Measurements from ENCODE around the gene LRP1B.

Gene LRP1B

GRCh38 chr2:141666191-141666590 is 464.6 kb downstream of the LRP1B start:
- no peak overlapping the region for H3K4me3 ChIP-seq
- H3K36me3 ChIP-seq = no peaks in the 10 kb centered on the region
- no peak overlapping the region for H3K4me2 ChIP-seq
- no peak overlapping the region for H3K9ac ChIP-seq
- H3K27me3 ChIP-seq = no peaks in the 10 kb centered on the region
- no peaks in the 10 kb centered on the region; a peak in 1 of 22 replicates for H3K9me3 ChIP-seq (replicated peaks in 1 of 11)
- TF ChIP-seq Cebpa-rat (IDR thresholded peaks at IDR 0.05) = no peak
- no peak overlapping the region for H3K27ac ChIP-seq
- H3K4me1 ChIP-seq = no peaks in the 10 kb centered on the region
- H4K20me1 ChIP-seq = no peaks in the 10 kb centered on the region

DNA sequence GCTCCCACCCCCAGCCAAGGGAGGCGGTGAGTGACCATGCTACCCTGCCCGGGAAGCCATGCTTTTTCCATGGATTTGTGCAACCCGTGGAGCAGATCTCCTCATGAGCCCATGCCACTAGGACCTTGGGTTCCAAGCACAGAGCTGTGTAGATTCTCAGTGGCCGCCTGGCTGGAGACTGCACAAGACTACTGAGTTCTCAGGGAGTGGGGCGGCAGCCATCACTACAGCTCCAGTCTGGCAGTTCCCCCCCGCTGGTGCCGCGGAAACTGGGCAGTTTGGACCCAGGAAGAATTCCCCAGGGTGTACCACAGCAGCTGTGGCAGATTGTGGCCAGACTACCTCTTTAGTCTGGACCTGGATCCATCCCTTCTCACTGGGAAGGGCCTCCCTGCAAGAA is 470.6 kb downstream of the LRP1B start:
- Histone ChIP-seq H3K9ac (no peak overlapping the region), H3K27ac (no peak overlapping the region), H3K9me3 (replicated peaks in 1 of 11) (peaks cover 0 to 9% (median 0%) of the 10 kb centered on the region in 11 experiments; a peak in 6 of 22 replicates), H3K4me1 (peaks cover 0 to 18% (median 10%) of the 10 kb centered on the region in 10 experiments; a peak in 11 of 20 replicates), H3K27me3 (no peaks in the 10 kb centered on the region), H3K4me2 (no peak overlapping the region), H4K20me1 (no peaks in the 10 kb centered on the region), H3K4me3 (no peak overlapping the region), H3K36me3 (no peaks in the 10 kb centered on the region)
- TF ChIP-seq Cebpa-rat (IDR thresholded peaks at IDR 0.05) = no peak

- Histone ChIP-seq H3K36me3 (no peaks in the 10 kb centered on the region), H3K4me3 (no peak overlapping the region), H3K9ac (no peak overlapping the region), H3K27ac (no peak overlapping the region), H3K4me1 (peaks cover 0 to 15% (median 9%) of the 10 kb centered on the region in 10 experiments; a peak in 11 of 20 replicates), H3K9me3 (replicated peaks in 1 of 11) (no peaks in the 10 kb centered on the region), H4K20me1 (no peaks in the 10 kb centered on the region), H3K27me3 (no peaks in the 10 kb centered on the region), H3K4me2 (no peak overlapping the region)
- TF ChIP-seq Cebpa-rat (IDR thresholded peaks at IDR 0.05) = no peak
Measured at GRCh38 chr2:141654311-141654710, 476.5 kb downstream of the LRP1B start.

DNA sequence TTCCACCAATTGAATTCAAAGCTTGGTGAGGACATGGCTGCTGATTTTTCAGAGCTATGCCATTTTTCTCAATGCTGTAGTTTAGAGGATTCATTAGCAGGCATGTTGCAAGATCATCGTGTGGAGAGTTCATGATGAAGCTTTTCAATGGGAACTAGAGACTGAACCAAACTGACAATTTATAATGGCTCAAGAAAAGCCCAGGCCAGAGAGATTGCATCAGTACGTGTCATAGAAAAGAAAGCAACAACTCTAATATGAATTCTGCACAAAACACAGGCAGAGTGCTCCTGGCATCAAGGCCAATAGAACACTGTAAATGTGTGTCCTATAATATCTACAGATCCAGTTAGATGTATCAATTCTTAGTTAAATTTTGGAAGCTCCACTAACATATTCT is 477.6 kb downstream of the LRP1B start:
- H3K9ac ChIP-seq = no peak overlapping the region
- TF ChIP-seq Cebpa-rat (IDR thresholded peaks at IDR 0.05) = no peak
- no peaks in the 10 kb centered on the region for H3K9me3 ChIP-seq (replicated peaks in 1 of 11)
- H3K4me3 ChIP-seq = no peak overlapping the region
- H3K4me2 ChIP-seq = no peak overlapping the region
- no peaks in the 10 kb centered on the region for H4K20me1 ChIP-seq
- peaks cover 0 to 3% (median 0%) of the 10 kb centered on the region in 10 experiments; a peak in 5 of 20 replicates for H3K4me1 ChIP-seq
- no peak overlapping the region for H3K27ac ChIP-seq
- H3K27me3 ChIP-seq = no peaks in the 10 kb centered on the region
- H3K36me3 ChIP-seq = no peaks in the 10 kb centered on the region

- Histone ChIP-seq H3K9me3 (replicated peaks in 1 of 11) (no peaks in the 10 kb centered on the region), H3K27ac (no peak overlapping the region), H3K4me3 (no peak overlapping the region), H3K27me3 (no peaks in the 10 kb centered on the region), H3K4me1 (no peaks in the 10 kb centered on the region), H3K36me3 (no peaks in the 10 kb centered on the region), H4K20me1 (no peaks in the 10 kb centered on the region), H3K9ac (no peak overlapping the region), H3K4me2 (no peak overlapping the region)
- no peak for TF ChIP-seq Cebpa-rat (IDR thresholded peaks at IDR 0.05)
Measured at GRCh38 chr2:141652308-141652707, 478.5 kb downstream of the LRP1B start.

DNA sequence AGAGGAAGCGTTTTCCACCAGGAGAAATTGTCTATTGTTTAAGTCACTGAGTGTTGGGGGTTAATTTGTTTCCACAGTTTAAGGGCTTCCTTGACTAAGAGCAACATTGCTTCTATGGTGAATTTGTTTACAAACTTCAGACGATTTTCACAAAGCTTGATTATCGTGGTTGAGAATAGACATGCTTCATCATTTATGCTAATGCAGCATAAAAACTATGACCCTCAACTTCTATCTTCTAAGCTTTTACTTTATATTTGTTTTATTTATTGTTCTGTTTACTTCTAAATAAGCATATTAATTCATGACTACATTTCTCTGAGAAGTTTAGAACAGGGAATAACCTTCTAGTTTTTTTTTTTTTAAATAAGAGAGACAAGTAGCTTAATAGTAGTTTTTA is 483.5 kb downstream of the LRP1B start:
- H3K9me3 ChIP-seq (replicated peaks in 1 of 11) = no peaks in the 10 kb centered on the region
- H3K4me2 ChIP-seq = no peak overlapping the region
- H4K20me1 ChIP-seq = no peaks in the 10 kb centered on the region
- H3K4me1 ChIP-seq = no peaks in the 10 kb centered on the region
- TF ChIP-seq Cebpa-rat (IDR thresholded peaks at IDR 0.05) = no peak
- no peaks in the 10 kb centered on the region for H3K27me3 ChIP-seq
- H3K4me3 ChIP-seq = no peak overlapping the region
- H3K9ac ChIP-seq = no peak overlapping the region
- no peak overlapping the region for H3K27ac ChIP-seq
- no peaks in the 10 kb centered on the region for H3K36me3 ChIP-seq

DNA sequence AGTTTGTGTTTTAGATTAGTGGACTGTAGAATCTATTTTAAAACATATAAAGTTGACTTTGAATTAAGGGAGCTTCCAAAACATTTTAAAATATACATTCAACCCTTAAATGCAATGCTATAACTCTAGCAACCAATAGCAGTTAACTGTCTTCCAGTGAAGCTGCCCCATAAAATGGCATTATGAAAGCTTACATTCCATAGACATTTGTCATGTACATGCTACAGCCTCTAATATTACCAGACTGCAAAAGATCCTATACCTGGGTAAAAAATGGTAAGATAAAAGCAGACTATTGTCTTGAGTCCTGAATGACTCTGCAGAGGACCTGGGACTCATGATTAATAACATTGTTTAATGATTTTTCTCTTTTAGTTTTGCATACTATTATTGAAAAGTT is 489.4 kb downstream of the LRP1B start:
- H3K27me3 ChIP-seq = no peaks in the 10 kb centered on the region
- H3K36me3 ChIP-seq = no peaks in the 10 kb centered on the region
- H3K27ac ChIP-seq = no peak overlapping the region
- no peak overlapping the region for H3K4me3 ChIP-seq
- H4K20me1 ChIP-seq = no peaks in the 10 kb centered on the region
- H3K4me2 ChIP-seq = no peak overlapping the region
- no peak for TF ChIP-seq Cebpa-rat (IDR thresholded peaks at IDR 0.05)
- no peak overlapping the region for H3K9ac ChIP-seq
- H3K9me3 ChIP-seq (replicated peaks in 1 of 11) = no peaks in the 10 kb centered on the region
- no peaks in the 10 kb centered on the region for H3K4me1 ChIP-seq

- Histone ChIP-seq H3K4me3 (no peak overlapping the region), H3K4me1 (no peaks in the 10 kb centered on the region), H3K9me3 (replicated peaks in 1 of 11) (no peaks in the 10 kb centered on the region), H3K4me2 (no peak overlapping the region), H4K20me1 (no peaks in the 10 kb centered on the region), H3K36me3 (no peaks in the 10 kb centered on the region), H3K9ac (no peak overlapping the region), H3K27ac (no peak overlapping the region), H3K27me3 (no peaks in the 10 kb centered on the region)
- TF ChIP-seq Cebpa-rat (IDR thresholded peaks at IDR 0.05) = no peak
Measured at GRCh38 chr2:141639809-141640208, 491.0 kb downstream of the LRP1B start.

DNA sequence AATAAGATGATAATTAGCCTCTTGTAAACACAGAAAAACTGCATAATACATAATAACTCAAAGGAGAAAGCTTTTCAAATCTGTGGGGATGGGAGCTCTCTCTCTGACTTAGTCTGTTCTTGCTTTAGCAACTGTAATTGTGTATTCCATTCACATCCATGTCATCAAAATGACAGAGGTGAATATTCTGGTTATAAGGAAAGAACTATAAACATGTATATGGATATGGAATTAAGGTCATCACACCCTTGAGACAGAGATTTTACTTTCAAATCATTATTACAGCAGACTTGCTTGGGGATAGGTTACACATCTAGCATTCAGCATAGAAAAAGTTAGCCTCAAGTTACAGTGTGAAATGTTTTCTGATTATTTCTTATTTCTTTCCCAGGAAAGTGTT is 497.7 kb downstream of the LRP1B start:
- Histone ChIP-seq H3K4me1 (no peaks in the 10 kb centered on the region), H3K27me3 (no peaks in the 10 kb centered on the region), H3K36me3 (no peaks in the 10 kb centered on the region), H3K4me2 (no peak overlapping the region), H4K20me1 (no peaks in the 10 kb centered on the region), H3K4me3 (no peak overlapping the region), H3K27ac (no peak overlapping the region), H3K9me3 (replicated peaks in 1 of 11) (peaks cover 0 to 6% (median 0%) of the 10 kb centered on the region in 11 experiments; a peak in 1 of 22 replicates), H3K9ac (no peak overlapping the region)
- TF ChIP-seq Cebpa-rat (IDR thresholded peaks at IDR 0.05) = no peak

DNA sequence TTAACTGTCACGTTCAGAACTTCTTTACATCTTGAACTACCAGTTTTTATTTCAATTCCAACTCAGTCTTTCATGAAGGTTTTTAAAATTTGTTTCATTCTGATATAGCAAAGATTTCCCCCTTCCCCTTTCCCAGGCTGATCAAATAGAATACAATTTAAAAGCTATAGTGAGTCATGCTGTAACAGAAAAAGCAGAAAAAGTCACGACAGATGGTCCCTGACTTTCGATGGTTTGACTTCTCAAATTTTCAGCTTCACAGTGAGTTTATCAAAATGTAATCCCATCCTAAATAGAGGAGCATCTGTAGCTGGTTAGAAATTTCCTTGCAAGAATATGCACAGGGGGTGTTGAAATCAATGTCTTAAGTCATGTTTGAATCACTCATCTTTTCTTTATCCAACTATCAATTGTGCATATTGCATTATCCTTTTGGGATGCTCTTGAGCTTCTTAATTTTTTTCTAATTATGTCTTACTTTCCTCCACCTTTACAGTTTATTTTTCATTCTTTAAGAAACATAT is 500.3 kb downstream of the LRP1B start:
- Histone ChIP-seq H3K4me1 (no peaks in the 10 kb centered on the region), H3K9me3 (replicated peaks in 1 of 11) (peaks cover 0 to 6% (median 0%) of the 10 kb centered on the region in 11 experiments; a peak in 1 of 22 replicates), H3K27ac (no peak overlapping the region), H4K20me1 (no peaks in the 10 kb centered on the region), H3K36me3 (no peaks in the 10 kb centered on the region), H3K4me3 (no peak overlapping the region), H3K9ac (no peak overlapping the region), H3K4me2 (no peak overlapping the region), H3K27me3 (no peaks in the 10 kb centered on the region)
- TF ChIP-seq Cebpa-rat (IDR thresholded peaks at IDR 0.05) = no peak

Measured in BLaER1 treated with 17β-estradiol and CSF1 and Interleukin-3, amounts not matched to agents 10 nM and 100 nM (cell line).